GM12891 (cell line): ENCODE measurements around the gene C4BPA.

Experiments
- POLR2A ChIP-seq: IDR thresholded peaks from 2 replicates; pipeline ENCODE4 v1.6.1; 2011; ENCODE audit warnings: low read depth, low read length, control low read depth
- POLR2AphosphoS5 ChIP-seq: IDR thresholded peaks from 2 replicates; pipeline ENCODE4 v1.6.1; 2011; ENCODE audit warnings: low read depth, low read length, control low read depth
- POU2F2 ChIP-seq: IDR thresholded peaks from 2 replicates; pipeline ENCODE4 v1.6.1; 2011; ENCODE audit warnings: low read depth, mild to moderate bottlenecking, control low read depth, low read length, moderate library complexity
- SPI1 ChIP-seq: IDR thresholded peaks from 2 replicates; pipeline ENCODE4 v1.6.1; 2011; ENCODE audit warnings: low read depth, low read length, control low read depth
- TAF1 ChIP-seq: IDR thresholded peaks from 2 replicates; pipeline ENCODE4 v1.6.1; 2011; ENCODE audit warnings: low read depth, low read length, control low read depth

- TF ChIP-seq POLR2AphosphoS5 (no peak), POLR2A (no peak), POU2F2 (no peak), SPI1 (no peak), TAF1 (no peak)
Measured at GRCh38 chr1:207115269-207115668, 11.2 kb downstream of the C4BPA start.
